Endodermal cell (in vitro differentiated cells): ENCODE measurements around the gene RAB5IF. TPM values are rescaled to one million over a fixed set of nuclear protein-coding genes. Genes with fewer than 3 reads are reported as not detected.

Source experiments
- DNase-seq: peaks from one replicate; pipeline ENCODE4 v3.0.0-alpha.2; 2017
- H3K27ac ChIP-seq: 2 replicates; pipeline ENCODE4 v1.5.1; 2013; ENCODE audit warnings: mild to moderate bottlenecking, low read depth, low read length, moderate library complexity
- H3K27me3 ChIP-seq: 2 replicates; pipeline ENCODE4 v1.6.1; 2013; ENCODE audit warnings: mild to moderate bottlenecking, low read length, moderate library complexity; ENCODE audit not compliant: insufficient read depth, control insufficient read depth, poor library complexity, severe bottlenecking
- H3K36me3 ChIP-seq: 2 replicates; pipeline ENCODE4 v1.7.0; 2013; ENCODE audit warnings: mild to moderate bottlenecking, low read length, moderate library complexity; ENCODE audit not compliant: control insufficient read depth, insufficient read depth
- H3K4me1 ChIP-seq: one replicate; pipeline ENCODE4 v1.7.0; 2013; ENCODE audit warnings: low read length; ENCODE audit not compliant: control insufficient read depth, insufficient read depth
- H3K4me3 ChIP-seq: 2 replicates; pipeline ENCODE4 v1.5.1; 2013; ENCODE audit warnings: mild to moderate bottlenecking, low read length, moderate library complexity
- H3K9ac ChIP-seq: 2 replicates; pipeline ENCODE4 v1.6.1; 2013; ENCODE audit warnings: mild to moderate bottlenecking, low read length, moderate library complexity; ENCODE audit not compliant: poor library complexity, severe bottlenecking; ENCODE audit errors: extremely low read depth
- H3K9me3 ChIP-seq: 2 replicates; pipeline ENCODE4 v1.6.1; 2013; ENCODE audit warnings: mild to moderate bottlenecking, low read length, moderate library complexity; ENCODE audit not compliant: control insufficient read depth
- H3K27ac Mint-ChIP-seq: 2 replicates; pipeline ENCODE4 v1.8.0; 2020; ENCODE audit warnings: mixed read lengths
- H3K27me3 Mint-ChIP-seq: 2 replicates; pipeline ENCODE4 v1.8.0; 2021; ENCODE audit warnings: mild to moderate bottlenecking, mixed read lengths; ENCODE audit not compliant: insufficient read depth
- H3K36me3 Mint-ChIP-seq: 2 replicates; pipeline ENCODE4 v1.8.0; 2020; ENCODE audit warnings: low read depth, mixed read lengths
- H3K4me1 Mint-ChIP-seq: 2 replicates; pipeline ENCODE4 v1.8.0; 2020; ENCODE audit warnings: mixed read lengths
- H3K4me3 Mint-ChIP-seq: 2 replicates; pipeline ENCODE4 v1.8.0; 2020; ENCODE audit warnings: mild to moderate bottlenecking, moderate library complexity, mixed read lengths
- H3K9me3 Mint-ChIP-seq: 2 replicates; pipeline ENCODE4 v1.8.0; 2020; ENCODE audit warnings: mild to moderate bottlenecking, mixed read lengths
- CTCF ChIP-seq: fragments of 200-600 bp; sonication (generic); conservative IDR thresholded peaks from 2 replicates; pipeline ENCODE4 v1.5.0; 2021; ENCODE audit warnings: antibody characterized with exemption, mild to moderate bottlenecking
- WGBS, 2 experiments: methylation state at CpG; one replicate each; pipeline versions ENCODE4 v1.1.5 to v1.1.7; 2013; ENCODE audit warnings: missing lambda C conversion rate in 2 of 2, mixed read lengths in 1 of 2; ENCODE audit not compliant: insufficient coverage in 1 of 2, insufficient read length in 1 of 2; 5-methylcytosine and 5-hydroxymethylcytosine counted together
- total RNA-seq, 2 donors: library from RNA; stranded (reverse); fragmentation: NEBNext Ultra II Directional in 1 of 2; extraction: Animal tissue kit (Norgen Biotek cat#: 25700) in 1 of 2; gene quantifications; 2 replicates in 1 of 2; 3 replicates in 1 of 2; pipeline ENCODE4 v1.2.1, GENCODE V29; 2021

RAB5IF gene
- total RNA-seq, 2 donors from 2014 or later = 98.9 to 99.9 TPM

GRCh38 chr20:36582821-36583220, 22.8 kb upstream of the RAB5IF start:
- Mint-ChIP-seq H3K27me3 (no peaks in the 10 kb centered on the region), H3K27ac (no peak overlapping the region)

GRCh38 chr20:36584018-36584481, 21.5 kb upstream of the RAB5IF start:
- Histone ChIP-seq H3K27ac (no peak overlapping the region), H3K4me3 (no peak overlapping the region), H3K36me3 (peaks cover 54% of the 10 kb centered on the region), H3K9ac (no peak overlapping the region), H3K9me3 (no peaks in the 10 kb centered on the region), H3K27me3 (no peaks in the 10 kb centered on the region), H3K4me1 (no peaks in the 10 kb centered on the region)
- Mint-ChIP-seq H3K27me3 (no peaks in the 10 kb centered on the region), H3K9me3 (no peaks in the 10 kb centered on the region), H3K4me1 (peaks cover 6% of the 10 kb centered on the region), H3K4me3 (no peak overlapping the region), H3K27ac (no peak overlapping the region), H3K36me3 (peaks cover 53% of the 10 kb centered on the region)
- no peak for TF ChIP-seq CTCF
- DNase-seq = no peak
- 92% methylated on average over 2 of the region's 2 CpGs; no CpG with 5 or more reads in 1 of the 2 experiments for WGBS, 2 experiments

More at GRCh38 chr20:36582821-36583220, 22.8 kb upstream of the RAB5IF start:
- Histone ChIP-seq H3K27me3 (no peaks in the 10 kb centered on the region), H3K9ac (no peak overlapping the region), H3K27ac (no peak overlapping the region), H3K36me3 (peaks cover 58% of the 10 kb centered on the region), H3K9me3 (no peaks in the 10 kb centered on the region), H3K4me3 (no peak overlapping the region), H3K4me1 (no peaks in the 10 kb centered on the region)
- no peak for DNase-seq
- Mint-ChIP-seq H3K4me1 (peaks cover 6% of the 10 kb centered on the region), H3K4me3 (no peak overlapping the region), H3K9me3 (no peaks in the 10 kb centered on the region), H3K36me3 (peaks cover 50% of the 10 kb centered on the region)
- no peak for TF ChIP-seq CTCF
- WGBS, 2 experiments = 94% methylated on average over 3 to 4 of the region's 4 CpGs

GRCh38 chr20:36585410-36586125, 20.0 kb upstream of the RAB5IF start:
- peak; percentile 84 for DNase-seq
- peak overlapping the region; percentile 0 for H3K27ac ChIP-seq
- no peaks in the 10 kb centered on the region for H3K27me3 ChIP-seq
- H3K9ac ChIP-seq = no peak overlapping the region
- H3K4me3 Mint-ChIP-seq = no peak overlapping the region
- H3K9me3 Mint-ChIP-seq = no peaks in the 10 kb centered on the region
- peak overlapping the region; percentile 61 for H3K27ac Mint-ChIP-seq
- no peak overlapping the region for H3K4me3 ChIP-seq
- H3K9me3 ChIP-seq = no peaks in the 10 kb centered on the region
- peaks cover 6% of the 10 kb centered on the region for H3K4me1 Mint-ChIP-seq
- H3K4me1 ChIP-seq = no peaks in the 10 kb centered on the region
- no peaks in the 10 kb centered on the region for H3K27me3 Mint-ChIP-seq
- peaks cover 51% of the 10 kb centered on the region for H3K36me3 ChIP-seq
- peaks cover 49% of the 10 kb centered on the region for H3K36me3 Mint-ChIP-seq
- no peak for TF ChIP-seq CTCF
- WGBS, 2 experiments = 35 to 58% methylated on average over 2 to 8 of the region's 8 CpGs
